H9 (cell line): ENCODE measurements around the gene SLC45A1. TPM values are rescaled to one million over a fixed set of nuclear protein-coding genes. Genes with fewer than 3 reads are reported as not detected.

Source experiments
- DNase-seq: peaks from one replicate; pipeline ENCODE4 v3.0.0-alpha.2; 2017
- H2AFZ ChIP-seq: one replicate; pipeline ENCODE4 v1.6.1; 2013; ENCODE audit warnings: mild to moderate bottlenecking, low read length, control low read depth, moderate library complexity
- H2AK5ac ChIP-seq: 2 replicates; pipeline ENCODE4 v1.6.1; 2013; ENCODE audit warnings: low read length, control low read depth, mixed read lengths; ENCODE audit not compliant: insufficient read length
- H2BK120ac ChIP-seq: one replicate; pipeline ENCODE4 v1.6.1; 2013; ENCODE audit warnings: low read depth, mild to moderate bottlenecking, low read length, control low read depth, inconsistent platforms; ENCODE audit not compliant: poor library complexity, severe bottlenecking
- H2BK12ac ChIP-seq: 2 replicates; pipeline ENCODE4 v1.6.1; 2013; ENCODE audit warnings: low read length, control low read depth, mixed read lengths, low read depth; ENCODE audit not compliant: insufficient read length
- H2BK15ac ChIP-seq: 2 replicates; pipeline ENCODE4 v1.6.1; 2013; ENCODE audit warnings: low read depth, low read length, control low read depth
- H2BK20ac ChIP-seq: one replicate; pipeline ENCODE4 v1.6.1; 2013; ENCODE audit warnings: low read depth, mild to moderate bottlenecking, low read length, control low read depth, inconsistent platforms; ENCODE audit not compliant: poor library complexity, severe bottlenecking
- H2BK5ac ChIP-seq: 2 replicates; pipeline ENCODE4 v1.6.1; 2013; ENCODE audit warnings: low read length, control low read depth, mixed read lengths; ENCODE audit not compliant: insufficient read length
- H3K14ac ChIP-seq: 2 replicates; pipeline ENCODE4 v1.6.1; 2013; ENCODE audit warnings: low read length, control low read depth; ENCODE audit not compliant: insufficient read depth
- H3K18ac ChIP-seq: 2 replicates; pipeline ENCODE4 v1.6.1; 2013; ENCODE audit warnings: low read depth, mild to moderate bottlenecking, mixed read lengths, low read length, control low read depth; ENCODE audit not compliant: insufficient read length
- H3K23ac ChIP-seq: 2 replicates; pipeline ENCODE4 v1.6.1; 2013; ENCODE audit warnings: low read length, control low read depth, mixed read lengths, low read depth; ENCODE audit not compliant: insufficient read length
- H3K23me2 ChIP-seq: 2 replicates; pipeline ENCODE4 v1.6.1; 2013; ENCODE audit warnings: low read depth, mild to moderate bottlenecking, mixed read lengths, low read length, control low read depth; ENCODE audit not compliant: insufficient read length, poor library complexity, severe bottlenecking
- H3K27ac ChIP-seq: 2 replicates; pipeline ENCODE4 v1.5.1; 2013; ENCODE audit warnings: low read length, control low read depth, mixed read lengths, low read depth; ENCODE audit not compliant: insufficient read length
- H3K27me3 ChIP-seq: 2 replicates; pipeline ENCODE4 v1.6.1; 2013; ENCODE audit warnings: low read length, control low read depth, inconsistent platforms; ENCODE audit not compliant: insufficient read depth
- H3K4ac ChIP-seq: 2 replicates; pipeline ENCODE4 v1.6.1; 2013; ENCODE audit warnings: low read depth, mild to moderate bottlenecking, control low read depth, inconsistent platforms, low read length, moderate library complexity
- H3K4me1 ChIP-seq: 2 replicates; pipeline ENCODE4 v1.6.1; 2013; ENCODE audit warnings: low read length, control low read depth, inconsistent platforms; ENCODE audit not compliant: insufficient read depth
- H3K4me2 ChIP-seq: 2 replicates; pipeline ENCODE4 v1.6.1; 2013; ENCODE audit warnings: low read length, control low read depth, mixed read lengths; ENCODE audit not compliant: insufficient read length, insufficient read depth
- H3K56ac ChIP-seq: 2 replicates; pipeline ENCODE4 v1.6.1; 2013; ENCODE audit warnings: low read depth, mild to moderate bottlenecking, mixed read lengths, low read length, control low read depth; ENCODE audit not compliant: insufficient read length
- H3K79me1 ChIP-seq: 2 replicates; pipeline ENCODE4 v1.6.1; 2013; ENCODE audit warnings: low read depth, mild to moderate bottlenecking, moderate library complexity, low read length, control low read depth, inconsistent platforms; ENCODE audit not compliant: insufficient read depth, poor library complexity, severe bottlenecking
- H3K79me2 ChIP-seq: 2 replicates; pipeline ENCODE4 v1.6.1; 2013; ENCODE audit warnings: low read length, control low read depth, inconsistent platforms; ENCODE audit not compliant: insufficient read depth
- H3K9ac ChIP-seq: 2 replicates; pipeline ENCODE4 v1.6.1; 2013; ENCODE audit warnings: low read length, control low read depth, mixed read lengths; ENCODE audit not compliant: insufficient read length; ENCODE audit errors: extremely low read depth
- H3K9me3 ChIP-seq: one replicate; pipeline ENCODE4 v1.6.1; 2013; ENCODE audit warnings: low read depth, low read length, inconsistent platforms; ENCODE audit not compliant: control insufficient read depth
- H3T11ph ChIP-seq: one replicate; pipeline ENCODE4 v1.6.1; 2013; ENCODE audit warnings: mild to moderate bottlenecking, low read length, control low read depth, inconsistent platforms
- H4K20me1 ChIP-seq: one replicate; pipeline ENCODE4 v1.6.1; 2013; ENCODE audit not compliant: control insufficient read depth, insufficient read length, insufficient read depth
- H4K5ac ChIP-seq: 2 replicates; pipeline ENCODE4 v1.6.1; 2013; ENCODE audit warnings: low read depth, mild to moderate bottlenecking, mixed read lengths, low read length, control low read depth; ENCODE audit not compliant: insufficient read length
- H4K8ac ChIP-seq: replicated peaks from 2 replicates; pipeline ENCODE4 v1.6.1; 2013; ENCODE audit warnings: low read length, control low read depth, mixed read lengths, low read depth; ENCODE audit not compliant: insufficient read length
- H4K91ac ChIP-seq: 2 replicates; pipeline ENCODE4 v1.6.1; 2013; ENCODE audit warnings: low read depth, mild to moderate bottlenecking, moderate library complexity, mixed read lengths, low read length, control low read depth; ENCODE audit not compliant: insufficient read length
- H3K27ac Mint-ChIP-seq, 3 experiments: 2 replicates in 2 of 3; 3 replicates in 1 of 3; pipeline ENCODE4 v1.8.0; 2020 to 2021; ENCODE audit warnings: mixed read lengths in 3 of 3, mild to moderate bottlenecking in 1 of 3, moderate library complexity in 1 of 3
- H3K27me3 Mint-ChIP-seq: 2 replicates; pipeline ENCODE4 v1.8.0; 2021; ENCODE audit warnings: low read depth, mild to moderate bottlenecking, moderate library complexity, mixed read lengths
- H3K36me3 Mint-ChIP-seq, 3 experiments: 2 replicates in 2 of 3; 3 replicates in 1 of 3; pipeline ENCODE4 v1.8.0; 2020 to 2021; ENCODE audit warnings: low read depth in 3 of 3, mixed read lengths in 3 of 3; ENCODE audit not compliant: insufficient read depth in 1 of 3
- H3K4me1 Mint-ChIP-seq, 2 experiments: 2 replicates each; pipeline ENCODE4 v1.8.0; 2020; ENCODE audit warnings: mixed read lengths in 2 of 2
- H3K4me3 Mint-ChIP-seq, 2 experiments: 2 replicates in 1 of 2; 3 replicates in 1 of 2; pipeline ENCODE4 v1.8.0; 2020 to 2021; ENCODE audit warnings: mild to moderate bottlenecking in 2 of 2, mixed read lengths in 2 of 2, moderate library complexity in 1 of 2
- H3K9me3 Mint-ChIP-seq, 2 experiments: 2 replicates in 1 of 2; 3 replicates in 1 of 2; pipeline ENCODE4 v1.8.0; 2020; ENCODE audit warnings: mild to moderate bottlenecking in 2 of 2, mixed read lengths in 2 of 2, moderate library complexity in 1 of 2
- CTCF ChIP-seq: fragments of 200-600 bp; sonication (generic); conservative IDR thresholded peaks from 3 replicates; pipeline ENCODE4 v1.8.0; 2021; ENCODE audit warnings: antibody characterized with exemption, mild to moderate bottlenecking
- WGBS: extraction: QIAGEN DNeasy Blood & Tissue Kit; methylation state at CpG from one replicate; pipeline ENCODE4 v1.1.7; 2013; ENCODE audit warnings: missing lambda C conversion rate, low lambda C conversion rate, mixed read lengths; ENCODE audit not compliant: insufficient read length; ENCODE audit errors: extremely low coverage; 5-methylcytosine and 5-hydroxymethylcytosine counted together
- total RNA-seq: library from RNA; stranded (reverse); gene quantifications from 2 replicates; pipeline ENCODE4 v1.2.1, GENCODE V29; 2021

The SLC45A1 gene
- total RNA-seq, 1 experiment from 2014 or later: 0.63 TPM

GRCh38 chr1:8358897-8359616 lies 41.1 kb downstream of the SLC45A1 start:
- H2BK15ac ChIP-seq: no peak overlapping the region
- H3K79me2 ChIP-seq: no peaks in the 10 kb centered on the region
- no peak overlapping the region for H3K4ac ChIP-seq
- H3K79me1 ChIP-seq: no peaks in the 10 kb centered on the region
- peaks cover 3% of the 10 kb centered on the region for H4K20me1 ChIP-seq
- no CpG with 5 or more reads among the region's 26 CpGs for WGBS
- no peak overlapping the region for H2BK120ac ChIP-seq
- no peak; the same call in 2 of the 3 replicates for TF ChIP-seq CTCF
- Mint-ChIP-seq H3K4me1 (peaks cover 0 to 3% of the 10 kb centered on the region in 2 experiments; a peak in 1 of 4 replicates), H3K36me3 (peaks cover 48 to 81% (median 73%) of the 10 kb centered on the region in 3 experiments; a peak in 6 of 7 replicates), H3K9me3 (no peaks in the 10 kb centered on the region), H3K4me3 (no peak overlapping the region), H3K27me3 (no peaks in the 10 kb centered on the region; the same call in none of the 2 replicates), H3K27ac (no peak overlapping the region)
- no peak overlapping the region for H3K23ac ChIP-seq
- no peaks in the 10 kb centered on the region for H3K27me3 ChIP-seq
- H3K4me1 ChIP-seq: no peaks in the 10 kb centered on the region
- H2BK5ac ChIP-seq: no peak overlapping the region
- H3K9me3 ChIP-seq: no peaks in the 10 kb centered on the region
- H3K18ac ChIP-seq: no peak overlapping the region
- no peak overlapping the region for H2AK5ac ChIP-seq
- H4K8ac ChIP-seq: no peak overlapping the region
- H3K14ac ChIP-seq: no peak overlapping the region
- no peak overlapping the region for H2AFZ ChIP-seq
- H3K4me2 ChIP-seq: no peak overlapping the region
- H3K9ac ChIP-seq: no peak overlapping the region
- no peak overlapping the region for H3T11ph ChIP-seq
- no peak overlapping the region for H3K56ac ChIP-seq
- DNase-seq: no peak
- no peak overlapping the region for H2BK12ac ChIP-seq
- H3K23me2 ChIP-seq: no peaks in the 10 kb centered on the region
- no peak overlapping the region for H4K5ac ChIP-seq
- H3K27ac ChIP-seq: no peak overlapping the region
- no peak overlapping the region for H2BK20ac ChIP-seq
- no peak overlapping the region for H4K91ac ChIP-seq
